NCI-H774 (cell line): Measurements from ENCODE around the gene ATP1A1.

ENCODE experiments used
- DNase-seq: peaks from one replicate; lab custom pipeline; 2025; lab: John Stamatoyannopoulos, UW

The ATP1A1 gene

DNA sequence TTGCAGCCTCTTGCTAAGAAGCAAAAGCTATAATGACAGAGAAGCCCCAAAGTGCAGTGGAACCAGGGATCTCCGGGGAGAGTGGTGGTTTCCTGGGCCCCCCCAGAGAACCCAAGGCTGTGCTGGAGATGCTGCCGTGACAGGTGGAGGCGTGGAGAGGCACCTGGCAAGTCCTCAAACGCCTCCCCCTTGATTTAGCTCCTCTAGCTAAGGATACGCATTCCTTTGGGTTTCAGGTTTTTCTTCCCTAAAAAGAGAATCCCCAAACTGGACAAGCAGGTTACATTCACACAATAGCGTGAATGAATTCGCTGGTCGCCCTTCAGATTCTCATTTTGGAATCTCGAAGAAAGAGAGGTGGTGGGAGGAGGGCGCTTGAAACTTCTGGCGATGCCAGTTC lies 853 bp upstream of the ATP1A1 start:
- no peak for DNase-seq

DNA sequence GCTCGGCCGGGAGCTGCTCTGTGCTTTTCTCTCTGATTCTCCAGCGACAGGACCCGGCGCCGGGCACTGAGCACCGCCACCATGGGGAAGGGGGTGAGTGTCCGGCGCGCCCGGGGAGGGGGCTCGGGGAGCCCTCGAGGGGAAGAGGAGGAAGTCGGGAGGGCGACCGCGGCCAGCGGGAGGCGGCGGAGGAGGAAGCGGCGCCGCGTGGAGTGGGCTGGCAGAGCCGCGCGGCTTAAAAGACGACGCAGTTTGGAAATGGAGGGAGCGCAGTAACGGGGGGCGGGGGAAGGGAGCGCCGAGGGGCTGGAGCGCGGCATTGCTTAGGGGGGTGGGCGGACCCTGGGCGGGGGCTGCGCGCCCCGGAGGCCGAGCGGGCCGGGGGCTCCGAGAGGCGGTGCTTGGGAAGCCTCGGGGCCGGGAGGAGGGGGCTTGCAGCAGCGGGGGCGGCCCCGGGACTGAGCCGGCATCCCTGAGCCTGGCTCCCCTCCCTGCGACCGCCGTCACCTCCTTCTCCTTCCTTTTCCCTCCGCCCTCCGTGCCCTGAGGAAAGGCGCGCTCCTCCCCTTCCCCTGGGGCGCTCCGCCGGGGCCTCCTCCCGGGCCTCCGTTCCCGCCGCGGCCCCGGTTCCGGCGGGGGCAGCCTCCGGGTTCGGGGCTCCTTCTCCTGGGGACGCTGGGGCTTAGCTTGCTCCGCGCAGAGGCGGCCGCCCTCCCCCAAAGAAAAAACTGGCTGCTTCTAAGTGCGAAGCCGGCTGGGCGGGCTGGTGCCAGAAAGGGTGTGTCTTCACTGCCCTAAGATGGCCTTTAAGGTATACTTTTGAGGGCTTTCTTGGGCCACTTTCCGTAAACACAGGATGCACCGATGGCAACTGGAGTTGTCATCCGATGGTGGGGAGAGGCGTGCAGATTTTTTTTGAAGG lies 648 bp downstream of the ATP1A1 start:
- DNase-seq: peak; percentile 16

GRCh38 chr1:116374353-116375147 lies 1.5 kb downstream of the ATP1A1 start:
- no peak for DNase-seq

DNA sequence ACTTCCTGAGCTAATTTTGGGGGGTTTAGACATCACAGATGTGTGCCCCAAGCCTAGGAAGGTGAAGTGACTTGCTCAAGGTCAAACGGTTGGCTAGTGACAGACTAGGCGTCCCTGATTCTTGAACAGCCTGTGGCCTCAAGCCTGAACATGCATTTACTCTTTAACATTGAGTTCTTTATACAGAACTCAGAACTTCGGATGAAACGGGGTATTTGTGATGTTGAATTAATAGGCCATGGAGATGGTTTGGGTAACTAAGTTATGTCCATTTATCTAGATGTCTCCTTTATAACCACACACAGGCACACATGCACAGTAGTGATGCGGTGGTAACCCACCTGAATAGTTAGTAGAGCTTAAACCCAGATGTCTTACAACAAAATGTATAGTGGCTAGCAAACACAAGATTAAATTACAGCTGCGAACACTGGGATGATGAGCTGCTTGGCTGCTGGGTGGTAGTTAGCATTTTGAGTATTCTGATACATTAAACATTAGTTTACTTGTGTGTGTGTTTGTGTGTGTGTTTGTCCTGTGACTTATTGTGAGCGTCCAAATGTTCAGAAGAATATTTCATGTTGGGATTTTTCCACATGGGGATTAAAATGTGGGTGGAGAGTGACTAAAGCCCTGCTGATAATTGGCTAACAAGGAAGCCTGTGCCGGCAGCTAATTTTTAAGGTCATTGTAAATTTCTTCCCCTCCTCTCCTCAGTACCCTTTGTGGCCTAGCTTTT lies 2.3 kb downstream of the ATP1A1 start:
- DNase-seq: no peak

- no peak for DNase-seq
These were observed 3.1 kb downstream of the ATP1A1 start for GRCh38 chr1:116375887-116376728.

DNA sequence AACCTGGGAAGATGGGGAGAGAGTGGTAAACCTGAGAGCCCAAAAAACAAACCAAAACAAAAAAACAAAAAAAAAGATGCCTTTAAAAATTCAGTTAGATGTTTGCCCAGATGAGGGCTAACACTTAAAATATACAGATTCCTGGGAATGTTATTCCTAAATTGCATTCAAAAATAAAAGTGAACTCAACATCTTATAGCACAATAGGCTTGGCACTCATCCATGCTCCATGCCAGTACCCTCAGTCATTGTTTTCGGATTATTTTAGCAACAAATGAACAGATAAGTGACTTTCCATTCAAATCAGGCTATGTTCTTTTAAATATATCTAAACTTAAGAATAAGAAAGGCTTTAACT lies 3.7 kb downstream of the ATP1A1 start:
- no peak for DNase-seq

- DNase-seq: no peak
These were observed 4.8 kb downstream of the ATP1A1 start for GRCh38 chr1:116377541-116378529.

- DNase-seq: no peak
These were observed 6.1 kb downstream of the ATP1A1 start for GRCh38 chr1:116379057-116379630.

DNA sequence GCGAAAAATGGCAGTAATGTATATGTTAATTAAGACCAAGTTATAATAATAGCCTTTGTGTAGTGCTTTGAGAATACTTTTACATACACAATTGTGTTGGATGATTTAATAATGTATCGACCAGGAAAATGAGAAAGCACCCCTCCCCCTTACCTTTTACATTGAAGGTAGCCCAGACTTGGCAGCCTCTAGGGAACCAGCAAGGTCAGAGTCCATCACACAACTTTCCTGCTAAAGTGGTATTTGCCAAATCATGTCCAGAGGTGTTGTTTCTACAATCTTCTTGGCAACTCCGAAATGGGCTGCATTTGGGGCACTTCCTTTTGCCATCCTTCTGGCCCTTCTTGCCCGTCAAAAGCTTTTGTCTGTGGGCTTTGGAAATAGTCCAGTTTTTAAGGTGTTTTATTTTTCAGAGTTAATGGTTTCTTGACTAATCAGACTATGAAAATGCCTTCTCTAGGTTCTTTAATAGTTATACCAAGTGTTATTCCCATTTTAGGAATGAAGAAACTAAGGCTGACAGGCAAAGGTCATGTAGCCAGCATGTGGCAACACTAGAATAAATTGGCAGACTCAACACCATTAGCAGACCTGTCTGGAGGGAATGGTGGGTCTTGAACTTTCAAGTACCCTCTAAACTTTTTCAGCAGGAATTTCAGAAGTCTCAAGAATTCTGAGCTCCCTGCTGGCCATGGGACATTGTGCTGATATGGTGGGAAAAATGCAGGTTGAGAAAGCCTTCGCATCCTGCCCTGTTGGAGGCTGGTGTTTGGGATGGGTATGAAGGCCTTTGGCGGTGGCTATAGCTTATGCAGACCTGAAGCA lies 6.8 kb downstream of the ATP1A1 start:
- no peak for DNase-seq

- DNase-seq: no peak
These were observed 7.6 kb downstream of the ATP1A1 start for GRCh38 chr1:116380499-116381242.

DNA sequence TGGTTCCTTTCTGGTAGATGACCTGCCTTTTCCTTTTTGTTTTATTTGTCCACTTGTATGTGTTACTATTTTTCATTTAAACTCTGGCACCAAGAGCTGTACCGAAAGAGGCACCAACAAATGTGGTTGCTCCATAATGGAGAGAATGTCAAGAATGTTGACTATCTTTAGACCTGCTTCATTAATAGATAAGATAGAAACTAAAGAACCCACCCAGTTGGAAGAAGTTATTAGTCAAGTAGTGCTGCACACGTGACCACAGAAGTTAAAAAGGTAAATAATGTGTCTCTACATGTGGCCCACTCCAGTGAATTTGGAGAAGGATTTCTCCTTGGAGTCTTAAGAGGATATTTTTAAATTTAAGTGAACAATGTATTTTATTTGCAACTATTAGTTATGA lies 9.3 kb downstream of the ATP1A1 start:
- DNase-seq: no peak

GRCh38 chr1:116382857-116383483 lies 9.9 kb downstream of the ATP1A1 start:
- DNase-seq: no peak

DNA sequence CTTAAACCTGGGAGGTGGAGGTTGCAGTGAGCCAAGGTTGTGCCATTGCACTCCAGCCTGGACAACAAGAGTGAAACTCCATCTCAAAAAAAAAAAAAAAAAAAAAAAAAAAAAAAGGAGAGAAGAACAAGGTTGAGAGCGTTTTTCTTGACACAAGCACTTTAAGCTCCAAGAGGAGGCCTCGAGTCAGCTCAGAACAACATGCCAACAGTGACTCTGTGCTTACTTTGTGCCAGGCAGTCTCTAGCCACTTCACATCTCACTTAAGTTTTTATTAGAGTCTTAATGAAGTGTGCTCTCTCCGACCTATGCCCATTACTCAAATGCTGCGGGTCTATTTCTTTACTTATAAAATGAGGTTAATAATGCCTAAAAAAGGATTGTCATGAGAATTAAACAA lies 13.0 kb downstream of the ATP1A1 start:
- no peak for DNase-seq

DNA sequence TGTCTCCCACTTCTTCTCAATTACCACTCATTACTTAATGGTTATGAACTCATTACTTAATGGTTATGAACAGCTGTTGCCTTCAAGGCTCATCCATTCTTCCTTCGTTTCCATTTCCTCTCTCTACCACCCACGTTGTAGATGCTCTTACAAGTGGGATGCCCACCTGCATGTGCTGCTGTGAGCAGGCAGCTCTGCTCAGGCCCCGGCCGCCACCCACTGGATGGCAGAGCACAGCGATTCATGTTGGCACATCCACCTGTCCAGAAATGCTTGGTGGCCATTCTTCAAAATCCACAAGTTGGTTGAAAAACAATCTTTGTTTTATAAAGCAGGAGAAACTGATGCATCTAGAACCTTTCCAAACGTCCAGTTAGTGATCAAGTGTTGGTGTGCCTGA lies 14.5 kb downstream of the ATP1A1 start:
- no peak for DNase-seq

- DNase-seq: no peak
These were observed 15.1 kb downstream of the ATP1A1 start for GRCh38 chr1:116388122-116388521.

DNA sequence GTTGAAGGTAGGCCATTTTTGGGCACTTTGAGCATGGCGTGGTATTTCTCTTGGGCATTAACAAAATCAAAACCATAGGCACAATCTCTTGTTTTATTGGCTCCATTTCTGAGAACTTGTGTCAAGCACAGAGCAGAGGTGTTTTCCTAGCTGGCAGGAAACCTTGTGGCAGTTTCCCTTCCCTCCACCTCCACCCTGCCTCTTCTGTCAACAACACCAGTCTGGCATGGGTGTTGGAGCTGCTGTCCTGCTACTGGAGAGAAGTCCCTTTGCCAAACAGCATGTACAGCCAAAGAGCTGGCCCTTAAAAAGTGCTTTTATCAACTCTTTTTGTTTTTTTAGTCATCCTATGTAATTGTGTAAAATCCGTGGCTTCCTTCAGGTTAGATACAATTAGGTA lies 16.0 kb downstream of the ATP1A1 start:
- DNase-seq: no peak

GRCh38 chr1:116389686-116390085 lies 16.6 kb downstream of the ATP1A1 start:
- DNase-seq: no peak

DNA sequence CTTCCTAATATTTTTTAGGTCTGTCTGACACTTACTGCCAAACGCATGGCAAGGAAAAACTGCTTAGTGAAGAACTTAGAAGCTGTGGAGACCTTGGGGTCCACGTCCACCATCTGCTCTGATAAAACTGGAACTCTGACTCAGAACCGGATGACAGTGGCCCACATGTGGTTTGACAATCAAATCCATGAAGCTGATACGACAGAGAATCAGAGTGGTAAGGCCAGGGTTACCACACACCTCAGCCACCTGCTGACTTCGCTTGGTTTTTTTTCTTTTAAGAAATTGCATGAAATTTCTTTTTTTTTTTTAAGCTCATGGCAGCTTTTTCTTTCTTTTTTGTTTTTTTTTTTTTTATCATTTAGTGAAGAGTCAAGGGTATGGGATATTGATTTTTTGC lies 17.2 kb downstream of the ATP1A1 start:
- DNase-seq: no peak
